ENCODE measurements around the gene LMBRD2. TPM values are rescaled to one million over a fixed set of nuclear protein-coding genes. Genes with fewer than 3 reads are reported as not detected.
A peak's percentile ranks its signal among the peaks of the same experiment; 100 is the strongest.

LMBRD2 gene
- total and polyA plus RNA-seq, 2 of the 8 experiments (the other 6 are each of a cell fraction or from before 2014, with no cell fraction given): 1.1 to 4.1 TPM

GRCh38 chr5:36066540-36067210 lies 85.0 kb downstream of the LMBRD2 start, which contains the start of gene UGT3A2 (continued):
- TF ChIP-seq TAF7 (optimal IDR thresholded peaks at IDR 0.05; ENCODE audit: borderline replicate concordance, low read depth, low read length): peak; percentile 70
- TF ChIP-seq PHF8 (conservative IDR thresholded peaks at IDR 0.05; ENCODE audit: low read depth, low read length): peak; percentile 78
- no peak for TF ChIP-seq BRCA1 (IDR thresholded peaks at IDR 0.05; ENCODE audit: low read depth, low read length)
- no peak for TF ChIP-seq FOSL1 (IDR thresholded peaks at IDR 0.05; ENCODE audit: insufficient read depth, low read depth, low read length)
- TF ChIP-seq SP2 (IDR thresholded peaks at IDR 0.05; ENCODE audit: low read length): no peak
- TF ChIP-seq TEAD4 (IDR thresholded peaks at IDR 0.05; ENCODE audit: low read depth, low read length): 0 out of 2 replicates have a peak, but pooled peaks have one; percentile 6
- no peak for TF ChIP-seq RXRA (IDR thresholded peaks at IDR 0.05; ENCODE audit: insufficient read depth, low read depth, low read length)
- no peak for TF ChIP-seq CREB1 (IDR thresholded peaks at IDR 0.05)
- TF ChIP-seq GABPA (IDR thresholded peaks at IDR 0.05; ENCODE audit: borderline replicate concordance, insufficient read depth, low read length): no peak
- TF ChIP-seq NANOG (IDR thresholded peaks at IDR 0.05; ENCODE audit: insufficient read depth, low read depth, low read length, poor library complexity, severe bottlenecking): no peak
- TF ChIP-seq NRF1 (IDR thresholded peaks at IDR 0.05; ENCODE audit: low read depth, low read length): no peak
- no peak for TF ChIP-seq ATF3 (IDR thresholded peaks at IDR 0.05; ENCODE audit: insufficient read depth, low read depth, low read length)
- no peak for TF ChIP-seq HDAC6 (IDR thresholded peaks at IDR 0.05; ENCODE audit: low read depth, low read length)
- no peak for TF ChIP-seq RNF2 (IDR thresholded peaks at IDR 0.05; ENCODE audit: borderline replicate concordance, low read depth, low read length, missing control alignments, poor library complexity, severe bottlenecking)
- TF ChIP-seq SAP30 (IDR thresholded peaks at IDR 0.05; ENCODE audit: insufficient read depth, insufficient replicate concordance, low read length): no peak
- no peak for TF ChIP-seq BACH1 (IDR thresholded peaks at IDR 0.05; ENCODE audit: low read length)
- no peak for TF ChIP-seq RFX5 (IDR thresholded peaks at IDR 0.05; ENCODE audit: borderline replicate concordance, low read depth, low read length)
- TF ChIP-seq JUN (IDR thresholded peaks at IDR 0.05; ENCODE audit: low read depth, low read length): no peak
- peak; percentile 80; the same call in 1 of the 2 replicates for TF ChIP-seq TBP (IDR thresholded peaks at IDR 0.05; ENCODE audit: low read depth, low read length)

Data from H1 (cell line).